Activated effector memory CD4-positive, alpha-beta T cell treated with anti-CD3 and anti-CD28 coated beads, Interleukin-2, amount 50 U/mL, for 16 hours (primary cell): Measurements from ENCODE around the gene ADD2.
A peak's percentile ranks its signal among the peaks of the same experiment; 100 is the strongest.

Experiments
- DNase-seq: peaks from one replicate; pipeline ENCODE4 v3.0.0-alpha.2; 2020

The ADD2 gene

GRCh38 chr2:70696142-70696541 is 71.9 kb downstream of the ADD2 start:
- peak; percentile 46 for DNase-seq

- DNase-seq = peak; percentile 25
Observed at GRCh38 chr2:70692256-70692655, 75.7 kb downstream of the ADD2 start.

GRCh38 chr2:70691497-70692140 is 76.4 kb downstream of the ADD2 start:
- DNase-seq = peak; percentile 24

DNA sequence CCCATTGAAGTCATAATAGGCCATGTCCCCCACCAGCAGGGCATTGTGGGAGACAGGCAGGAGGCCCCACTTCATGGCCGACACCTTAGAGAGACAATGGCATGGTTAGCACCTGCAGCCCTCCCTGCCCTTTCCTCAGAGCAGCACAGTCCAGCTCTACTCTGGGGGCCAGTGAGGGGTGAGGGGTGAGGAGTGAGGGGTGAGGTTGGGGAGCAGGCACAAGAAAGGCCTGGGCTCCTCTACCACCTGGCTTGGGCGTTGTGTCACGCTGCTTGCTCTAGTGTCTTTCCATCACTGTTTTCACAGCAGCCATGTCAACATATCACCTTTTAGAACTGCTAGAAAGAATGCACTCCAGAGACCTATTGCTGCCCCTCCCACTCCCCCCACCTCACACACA is 77.2 kb downstream of the ADD2 start:
- peak; percentile 45 for DNase-seq

- peak; percentile 17 for DNase-seq
Observed at GRCh38 chr2:70688427-70688826, 79.6 kb downstream of the ADD2 start.

DNA sequence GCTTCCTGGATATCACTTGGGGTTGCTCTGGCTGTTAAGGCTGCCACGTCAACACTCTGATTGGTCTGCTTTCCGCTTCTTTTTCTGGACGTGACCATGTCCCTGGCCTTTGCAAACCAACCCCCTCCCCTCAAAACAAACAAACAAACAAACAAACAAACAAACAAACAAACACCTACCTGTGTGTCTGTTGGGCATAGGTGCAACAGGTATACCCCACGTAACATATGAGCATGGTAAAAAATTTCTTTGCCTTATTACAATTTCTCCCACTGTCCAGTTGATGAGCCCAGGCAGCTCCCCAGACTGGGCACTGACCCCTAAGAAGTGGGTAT is 80.6 kb downstream of the ADD2 start:
- no peak for DNase-seq

- no peak for DNase-seq
Observed at GRCh38 chr2:70686577-70687460, 81.2 kb downstream of the ADD2 start.

- no peak for DNase-seq
Observed at GRCh38 chr2:70685771-70686171, 82.2 kb downstream of the ADD2 start.

DNA sequence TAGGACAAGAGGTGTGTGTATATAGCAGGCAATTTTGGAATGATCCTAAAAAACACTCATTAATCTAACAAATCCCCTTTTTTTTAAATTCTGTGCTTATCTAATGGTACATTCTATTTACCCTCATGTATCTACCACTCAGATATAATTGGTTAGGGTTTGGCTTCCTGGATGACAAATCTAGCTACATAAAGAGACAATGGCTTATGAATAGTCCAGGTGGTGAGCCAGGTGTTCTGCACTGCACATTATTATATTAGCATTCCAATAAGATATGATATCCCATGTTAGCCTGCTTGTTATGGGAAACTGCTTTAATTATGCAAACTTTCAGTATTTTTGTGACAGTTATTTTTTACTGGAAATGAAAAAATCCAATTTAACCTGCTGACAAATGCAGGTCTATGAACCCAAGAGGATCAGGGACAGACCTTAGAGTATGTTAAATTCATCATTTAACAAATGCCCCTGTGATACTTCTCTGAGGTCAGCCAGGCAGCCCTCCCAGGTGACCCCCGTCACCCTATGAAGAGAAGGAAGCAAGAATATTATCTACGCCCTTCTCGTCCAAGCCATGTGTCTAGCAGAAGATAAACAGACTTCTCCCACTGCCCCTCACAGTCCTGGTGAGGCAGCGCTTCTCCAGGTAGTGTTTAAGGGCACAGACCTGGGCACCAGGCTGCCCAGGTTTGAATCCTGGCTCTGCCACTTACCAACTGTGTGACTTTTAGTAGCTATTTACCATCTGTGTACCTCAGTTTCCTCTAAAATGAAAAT is 83.0 kb downstream of the ADD2 start:
- no peak for DNase-seq

DNA sequence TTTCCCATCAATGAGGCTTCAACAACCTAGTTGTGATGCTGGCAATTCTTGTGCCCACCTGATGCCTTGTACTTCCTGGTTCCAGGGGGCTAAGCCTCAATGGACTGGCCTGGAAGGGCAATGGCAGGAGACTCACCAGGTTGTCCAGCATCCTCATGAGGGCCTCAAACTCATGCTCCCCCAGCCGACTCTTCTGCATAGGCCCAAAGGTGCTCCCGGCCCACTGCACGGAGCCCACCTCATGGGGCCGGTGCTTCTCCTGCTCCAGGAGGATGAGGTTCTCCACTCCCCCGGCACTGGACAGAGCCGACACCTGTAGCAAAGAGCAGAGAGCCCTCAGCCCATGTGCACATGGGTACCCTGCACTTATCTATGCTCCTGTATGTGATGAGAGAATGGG is 84.5 kb downstream of the ADD2 start:
- no peak for DNase-seq

GRCh38 chr2:70680735-70681134 is 87.3 kb downstream of the ADD2 start:
- no peak for DNase-seq

DNA sequence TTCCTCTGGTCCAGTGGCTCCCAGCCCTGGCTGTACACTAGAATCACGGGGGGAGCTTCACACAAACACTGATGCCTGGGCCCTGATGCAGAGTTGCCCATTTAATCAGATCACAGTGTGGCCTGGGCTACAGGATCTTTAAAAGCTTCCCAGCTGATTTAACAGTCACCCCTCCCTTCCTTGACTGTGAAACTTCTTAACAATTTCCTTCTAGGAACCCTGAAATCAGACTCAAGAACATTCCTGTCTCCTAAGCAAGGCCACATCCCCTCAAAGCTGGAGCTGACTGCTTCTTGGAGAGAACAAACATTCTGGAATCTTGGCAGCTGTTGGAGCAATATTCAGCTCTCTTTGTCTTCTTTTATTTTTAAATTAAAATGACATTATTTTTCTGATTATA is 88.7 kb downstream of the ADD2 start:
- DNase-seq = no peak

GRCh38 chr2:70678576-70679143 is 89.3 kb downstream of the ADD2 start:
- DNase-seq = no peak

- no peak for DNase-seq
Observed at GRCh38 chr2:70676301-70677035, 91.5 kb downstream of the ADD2 start.

- DNase-seq = no peak
Observed at GRCh38 chr2:70675862-70676261, 92.1 kb downstream of the ADD2 start.

DNA sequence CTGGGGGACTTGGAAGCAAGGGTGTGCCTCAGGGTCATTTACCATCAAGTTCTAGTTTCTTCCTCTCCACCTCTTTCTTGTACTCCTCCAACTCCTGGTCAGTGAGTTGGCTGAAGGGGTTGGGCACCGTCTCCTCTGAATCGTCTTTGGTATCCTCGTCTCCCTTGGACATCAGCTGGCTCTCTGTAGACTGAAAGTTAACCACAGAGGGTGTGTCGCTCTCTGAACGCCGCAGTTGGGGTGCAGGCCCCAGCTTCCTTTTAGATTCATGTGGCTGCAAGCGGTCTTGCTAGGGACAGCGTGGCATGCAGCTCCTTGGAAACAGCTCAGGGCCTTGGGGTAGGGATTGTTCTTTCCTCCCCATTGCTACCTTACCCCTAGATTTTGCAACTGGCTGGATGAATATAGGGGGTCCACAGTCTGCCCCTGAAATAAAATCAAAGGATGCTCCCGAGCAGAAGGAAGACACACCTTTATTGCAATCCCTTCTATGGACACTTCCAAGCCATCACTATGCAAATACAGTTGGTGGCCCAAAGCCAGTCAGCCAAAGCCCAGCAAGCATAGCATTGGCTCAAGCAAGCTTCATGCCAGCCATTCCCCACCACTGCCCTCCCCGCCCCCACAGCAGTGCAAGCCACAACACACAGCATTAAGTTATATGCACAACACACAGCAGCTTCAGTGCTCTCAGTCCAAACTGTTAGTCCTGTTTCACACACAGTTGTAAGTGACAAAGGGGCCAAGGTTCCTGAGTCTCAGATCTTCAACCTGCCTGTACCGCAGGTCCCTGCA is 93.2 kb downstream of the ADD2 start:
- DNase-seq = no peak

GRCh38 chr2:70673041-70673647 is 94.9 kb downstream of the ADD2 start:
- no peak for DNase-seq

GRCh38 chr2:70671092-70671675 is 96.8 kb downstream of the ADD2 start:
- no peak for DNase-seq

DNA sequence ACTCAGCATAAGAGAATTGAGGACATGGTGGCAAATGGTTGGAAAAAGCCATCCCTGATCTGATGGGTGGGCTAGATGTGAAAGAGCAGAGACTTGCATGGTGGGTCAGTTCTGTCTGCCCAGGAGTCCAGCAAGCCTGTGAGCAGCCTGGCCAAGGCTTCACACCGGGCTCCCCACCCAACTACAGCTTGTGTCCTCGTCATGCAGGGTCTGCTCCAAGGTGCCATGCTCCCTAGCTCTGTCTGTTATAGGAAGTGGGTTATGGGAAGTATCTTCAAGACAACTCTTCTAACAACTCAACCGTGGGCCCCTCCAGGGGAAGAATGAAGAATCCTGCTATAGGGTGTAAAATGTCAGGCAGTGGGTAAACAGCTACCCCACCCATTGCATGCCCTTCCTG is 97.4 kb downstream of the ADD2 start:
- DNase-seq = no peak

DNA sequence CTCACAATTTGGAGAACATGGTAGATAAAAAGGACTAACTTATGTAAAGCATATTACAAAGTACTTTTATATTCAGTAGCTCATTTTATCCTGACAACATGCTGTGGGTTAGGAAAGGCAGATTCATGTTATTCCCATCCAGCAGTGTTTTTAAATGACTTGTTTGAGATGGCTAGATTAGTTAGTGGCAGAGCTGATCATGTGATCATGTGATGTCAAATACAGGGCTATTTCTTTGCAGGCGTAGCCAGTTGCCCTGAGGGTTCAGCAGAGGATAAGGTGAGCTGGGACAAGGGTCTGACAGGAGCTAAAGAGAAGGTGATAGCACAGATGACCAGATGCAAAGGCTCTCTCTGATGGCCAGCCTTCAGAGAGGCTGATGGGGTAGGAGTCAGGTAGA is 97.8 kb downstream of the ADD2 start:
- no peak for DNase-seq

DNA sequence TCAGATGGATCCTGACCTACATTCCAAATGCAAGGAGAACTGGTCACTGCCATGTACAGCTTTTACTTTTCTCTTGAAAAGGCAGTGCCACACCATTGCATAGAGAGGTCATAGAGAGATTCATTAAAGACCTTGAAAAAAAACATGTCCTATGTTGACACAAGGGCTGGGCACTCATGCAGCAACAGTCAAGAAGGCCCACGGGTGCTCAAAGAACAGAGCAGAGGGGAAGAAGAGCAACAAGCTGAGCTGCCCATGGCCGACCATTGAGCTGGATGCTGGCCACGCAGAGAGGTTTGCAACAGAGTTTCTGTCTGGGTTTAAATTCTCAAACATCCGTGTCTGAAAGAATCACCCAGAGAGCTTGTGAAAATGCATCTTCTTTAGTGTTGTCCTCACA is 99.1 kb downstream of the ADD2 start:
- DNase-seq = no peak
